ENCODE results near the gene ARHGEF12.

The ARHGEF12 gene

GRCh38 chr11:120384476-120384875 lies 48.3 kb downstream of the ARHGEF12 start:
- Histone ChIP-seq H3K36me3 (ENCODE audit: control insufficient read depth, insufficient read depth, low read length) (no peaks in the 10 kb centered on the region), H2BK5ac (ENCODE audit: low read length) (no peak overlapping the region), H4K8ac (ENCODE audit: low read depth, low read length) (no peak overlapping the region), H3K56ac (ENCODE audit: low read length) (no peak overlapping the region), H2BK15ac (replicated peaks; ENCODE audit: low read depth) (no peak overlapping the region), H3K4me2 (ENCODE audit: low read length) (no peak overlapping the region), H3K4ac (ENCODE audit: low read depth, low read length) (no peak overlapping the region), H3K4me3 (ENCODE audit: low read length) (no peak overlapping the region), H3K9ac (ENCODE audit: low read length) (no peak overlapping the region), H3K79me2 (ENCODE audit: control insufficient read depth, insufficient read depth, low read length) (peaks cover 12% of the 10 kb centered on the region), H3K4me1 (ENCODE audit: control insufficient read depth, low read depth, low read length) (peaks cover 6% of the 10 kb centered on the region), H3K18ac (ENCODE audit: low read length) (no peak overlapping the region), H3K27ac (ENCODE audit: low read depth, low read length) (no peak overlapping the region), H3K79me1 (ENCODE audit: low read length) (peaks cover 13% of the 10 kb centered on the region), H4K5ac (ENCODE audit: low read length) (no peak overlapping the region), H3K27me3 (ENCODE audit: insufficient read depth, low read length, poor library complexity) (no peaks in the 10 kb centered on the region), H2BK120ac (ENCODE audit: low read depth, low read length) (no peak overlapping the region), H2AK5ac (ENCODE audit: low read length) (no peak overlapping the region), H3K23ac (ENCODE audit: low read length) (no peak overlapping the region)
- DNase-seq, result peak; percentile 38
- WGBS (ENCODE audit: extremely low coverage, insufficient coverage, low lambda C conversion rate), result no CpG with 5 or more reads among the region's 1 CpG

GRCh38 chr11:120385110-120385509 lies 48.9 kb downstream of the ARHGEF12 start:
- H3K23ac ChIP-seq (ENCODE audit: low read length), result no peak overlapping the region
- no peaks in the 10 kb centered on the region for H3K36me3 ChIP-seq (ENCODE audit: control insufficient read depth, insufficient read depth, low read length)
- H4K8ac ChIP-seq (ENCODE audit: low read depth, low read length), result no peak overlapping the region
- no CpG with 5 or more reads among the region's 5 CpGs for WGBS (ENCODE audit: extremely low coverage, insufficient coverage, low lambda C conversion rate)
- H3K4ac ChIP-seq (ENCODE audit: low read depth, low read length), result no peak overlapping the region
- H2BK120ac ChIP-seq (ENCODE audit: low read depth, low read length), result no peak overlapping the region
- no peak overlapping the region for H3K4me2 ChIP-seq (ENCODE audit: low read length)
- H3K27ac ChIP-seq (ENCODE audit: low read depth, low read length), result no peak overlapping the region
- H3K56ac ChIP-seq (ENCODE audit: low read length), result no peak overlapping the region
- H3K79me1 ChIP-seq (ENCODE audit: low read length), result peaks cover 14% of the 10 kb centered on the region
- peaks cover 14% of the 10 kb centered on the region for H3K79me2 ChIP-seq (ENCODE audit: control insufficient read depth, insufficient read depth, low read length)
- no peak overlapping the region for H2BK15ac ChIP-seq (replicated peaks; ENCODE audit: low read depth)
- no peak overlapping the region for H2AK5ac ChIP-seq (ENCODE audit: low read length)
- no peak overlapping the region for H3K4me3 ChIP-seq (ENCODE audit: low read length)
- H3K27me3 ChIP-seq (ENCODE audit: insufficient read depth, low read length, poor library complexity), result no peaks in the 10 kb centered on the region
- H4K5ac ChIP-seq (ENCODE audit: low read length), result no peak overlapping the region
- H3K18ac ChIP-seq (ENCODE audit: low read length), result no peak overlapping the region
- DNase-seq, result peak; percentile 80
- peaks cover 6% of the 10 kb centered on the region for H3K4me1 ChIP-seq (ENCODE audit: control insufficient read depth, low read depth, low read length)
- H3K9ac ChIP-seq (ENCODE audit: low read length), result no peak overlapping the region
- H2BK5ac ChIP-seq (ENCODE audit: low read length), result no peak overlapping the region

GRCh38 chr11:120385655-120386054 lies 49.4 kb downstream of the ARHGEF12 start:
- no peak overlapping the region for H3K9ac ChIP-seq (ENCODE audit: low read length)
- no peak overlapping the region for H3K27ac ChIP-seq (ENCODE audit: low read depth, low read length)
- H2AK5ac ChIP-seq (ENCODE audit: low read length), result no peak overlapping the region
- H3K23ac ChIP-seq (ENCODE audit: low read length), result no peak overlapping the region
- peaks cover 13% of the 10 kb centered on the region for H3K79me2 ChIP-seq (ENCODE audit: control insufficient read depth, insufficient read depth, low read length)
- no peak for DNase-seq
- H3K4me1 ChIP-seq (ENCODE audit: control insufficient read depth, low read depth, low read length), result peaks cover 6% of the 10 kb centered on the region
- no peaks in the 10 kb centered on the region for H3K36me3 ChIP-seq (ENCODE audit: control insufficient read depth, insufficient read depth, low read length)
- H4K8ac ChIP-seq (ENCODE audit: low read depth, low read length), result no peak overlapping the region
- H2BK5ac ChIP-seq (ENCODE audit: low read length), result no peak overlapping the region
- H3K56ac ChIP-seq (ENCODE audit: low read length), result no peak overlapping the region
- no peak overlapping the region for H3K18ac ChIP-seq (ENCODE audit: low read length)
- no CpG with 5 or more reads among the region's 2 CpGs for WGBS (ENCODE audit: extremely low coverage, insufficient coverage, low lambda C conversion rate)
- H3K4me3 ChIP-seq (ENCODE audit: low read length), result no peak overlapping the region
- H3K4ac ChIP-seq (ENCODE audit: low read depth, low read length), result no peak overlapping the region
- no peak overlapping the region for H3K4me2 ChIP-seq (ENCODE audit: low read length)
- H3K27me3 ChIP-seq (ENCODE audit: insufficient read depth, low read length, poor library complexity), result no peaks in the 10 kb centered on the region
- H3K79me1 ChIP-seq (ENCODE audit: low read length), result peaks cover 14% of the 10 kb centered on the region
- no peak overlapping the region for H2BK15ac ChIP-seq (replicated peaks; ENCODE audit: low read depth)
- no peak overlapping the region for H2BK120ac ChIP-seq (ENCODE audit: low read depth, low read length)
- H4K5ac ChIP-seq (ENCODE audit: low read length), result no peak overlapping the region

GRCh38 chr11:120386318-120386717 lies 50.1 kb downstream of the ARHGEF12 start:
- Histone ChIP-seq H3K56ac (ENCODE audit: low read length) (no peak overlapping the region), H4K8ac (ENCODE audit: low read depth, low read length) (no peak overlapping the region), H3K36me3 (ENCODE audit: control insufficient read depth, insufficient read depth, low read length) (no peaks in the 10 kb centered on the region), H4K5ac (ENCODE audit: low read length) (no peak overlapping the region), H2BK120ac (ENCODE audit: low read depth, low read length) (no peak overlapping the region), H2BK5ac (ENCODE audit: low read length) (no peak overlapping the region), H3K27ac (ENCODE audit: low read depth, low read length) (no peak overlapping the region), H3K4ac (ENCODE audit: low read depth, low read length) (no peak overlapping the region), H3K4me3 (ENCODE audit: low read length) (no peak overlapping the region), H3K4me1 (ENCODE audit: control insufficient read depth, low read depth, low read length) (peaks cover 6% of the 10 kb centered on the region), H3K23ac (ENCODE audit: low read length) (no peak overlapping the region), H3K9ac (ENCODE audit: low read length) (no peak overlapping the region), H2BK15ac (replicated peaks; ENCODE audit: low read depth) (no peak overlapping the region), H3K4me2 (ENCODE audit: low read length) (no peak overlapping the region), H3K18ac (ENCODE audit: low read length) (no peak overlapping the region), H2AK5ac (ENCODE audit: low read length) (no peak overlapping the region), H3K79me2 (ENCODE audit: control insufficient read depth, insufficient read depth, low read length) (peaks cover 12% of the 10 kb centered on the region), H3K27me3 (ENCODE audit: insufficient read depth, low read length, poor library complexity) (no peaks in the 10 kb centered on the region), H3K79me1 (ENCODE audit: low read length) (peaks cover 12% of the 10 kb centered on the region)
- WGBS (ENCODE audit: extremely low coverage, insufficient coverage, low lambda C conversion rate), result no CpG with 5 or more reads among the region's 1 CpG
- no peak for DNase-seq

- no peak overlapping the region for H3K18ac ChIP-seq (ENCODE audit: low read length)
- peaks cover 10% of the 10 kb centered on the region for H3K79me1 ChIP-seq (ENCODE audit: low read length)
- H3K4me1 ChIP-seq (ENCODE audit: control insufficient read depth, low read depth, low read length), result peaks cover 6% of the 10 kb centered on the region
- no peak overlapping the region for H2AK5ac ChIP-seq (ENCODE audit: low read length)
- no peak overlapping the region for H4K8ac ChIP-seq (ENCODE audit: low read depth, low read length)
- H3K9ac ChIP-seq (ENCODE audit: low read length), result no peak overlapping the region
- H2BK120ac ChIP-seq (ENCODE audit: low read depth, low read length), result no peak overlapping the region
- no peaks in the 10 kb centered on the region for H3K36me3 ChIP-seq (ENCODE audit: control insufficient read depth, insufficient read depth, low read length)
- H3K56ac ChIP-seq (ENCODE audit: low read length), result no peak overlapping the region
- H3K4ac ChIP-seq (ENCODE audit: low read depth, low read length), result no peak overlapping the region
- no peaks in the 10 kb centered on the region for H3K27me3 ChIP-seq (ENCODE audit: insufficient read depth, low read length, poor library complexity)
- no peak overlapping the region for H2BK15ac ChIP-seq (replicated peaks; ENCODE audit: low read depth)
- H3K4me3 ChIP-seq (ENCODE audit: low read length), result no peak overlapping the region
- peaks cover 9% of the 10 kb centered on the region for H3K79me2 ChIP-seq (ENCODE audit: control insufficient read depth, insufficient read depth, low read length)
- no CpG with 5 or more reads among the region's 2 CpGs for WGBS (ENCODE audit: extremely low coverage, insufficient coverage, low lambda C conversion rate)
- no peak overlapping the region for H4K5ac ChIP-seq (ENCODE audit: low read length)
- no peak overlapping the region for H3K23ac ChIP-seq (ENCODE audit: low read length)
- no peak overlapping the region for H3K4me2 ChIP-seq (ENCODE audit: low read length)
- no peak overlapping the region for H3K27ac ChIP-seq (ENCODE audit: low read depth, low read length)
- H2BK5ac ChIP-seq (ENCODE audit: low read length), result no peak overlapping the region
- DNase-seq, result no peak
Measured at GRCh38 chr11:120386774-120387371, 50.7 kb downstream of the ARHGEF12 start.

- no peak overlapping the region for H3K4ac ChIP-seq (ENCODE audit: low read depth, low read length)
- H3K9ac ChIP-seq (ENCODE audit: low read length), result no peak overlapping the region
- H2BK120ac ChIP-seq (ENCODE audit: low read depth, low read length), result no peak overlapping the region
- no peak overlapping the region for H3K4me3 ChIP-seq (ENCODE audit: low read length)
- no peak overlapping the region for H2BK5ac ChIP-seq (ENCODE audit: low read length)
- no peak overlapping the region for H4K5ac ChIP-seq (ENCODE audit: low read length)
- no peak overlapping the region for H3K56ac ChIP-seq (ENCODE audit: low read length)
- no peaks in the 10 kb centered on the region for H3K36me3 ChIP-seq (ENCODE audit: control insufficient read depth, insufficient read depth, low read length)
- no peaks in the 10 kb centered on the region for H3K27me3 ChIP-seq (ENCODE audit: insufficient read depth, low read length, poor library complexity)
- no peak for DNase-seq
- H3K4me1 ChIP-seq (ENCODE audit: control insufficient read depth, low read depth, low read length), result peaks cover 6% of the 10 kb centered on the region
- no peak overlapping the region for H3K23ac ChIP-seq (ENCODE audit: low read length)
- H3K4me2 ChIP-seq (ENCODE audit: low read length), result no peak overlapping the region
- peaks cover 6% of the 10 kb centered on the region for H3K79me2 ChIP-seq (ENCODE audit: control insufficient read depth, insufficient read depth, low read length)
- H3K27ac ChIP-seq (ENCODE audit: low read depth, low read length), result no peak overlapping the region
- no peak overlapping the region for H3K18ac ChIP-seq (ENCODE audit: low read length)
- peaks cover 14% of the 10 kb centered on the region for H3K79me1 ChIP-seq (ENCODE audit: low read length)
- no peak overlapping the region for H4K8ac ChIP-seq (ENCODE audit: low read depth, low read length)
- no peak overlapping the region for H2AK5ac ChIP-seq (ENCODE audit: low read length)
- H2BK15ac ChIP-seq (replicated peaks; ENCODE audit: low read depth), result no peak overlapping the region
Measured at GRCh38 chr11:120388261-120388660, 52.0 kb downstream of the ARHGEF12 start.

Measured in mesendoderm (in vitro differentiated cells).